ENCODE measurements around the gene PTPRM.

GRCh38 chr18:7974200-7974874 lies 407.2 kb downstream of the PTPRM start:
- no peak for TF ChIP-seq CTCF (IDR thresholded peaks at IDR 0.05)
- no peak for TF ChIP-seq POLR2A (IDR thresholded peaks at IDR 0.05)
